HepG2 (cell line): Measurements from ENCODE around the gene PPP1CA. TPM values are rescaled to one million over a fixed set of nuclear protein-coding genes. Genes with fewer than 3 reads are reported as not detected.

Experiments used
- ATF1 ChIP-seq: IDR thresholded peaks from 2 replicates; pipeline ENCODE4 v1.6.1; 2016; ENCODE audit warnings: mild to moderate bottlenecking, control low read depth
- FOXC1 ChIP-seq: sonication (generic); formaldehyde crosslinking; IDR thresholded peaks from 2 replicates; pipeline ENCODE4 v1.8.0; 2022; ENCODE audit warnings: mild to moderate bottlenecking, missing genetic modification reagents, borderline replicate concordance
- MAF1 ChIP-seq: sonication (generic); formaldehyde crosslinking; IDR thresholded peaks from 2 replicates; pipeline ENCODE4 v1.5.0; 2020; ENCODE audit warnings: missing genetic modification reagents, borderline replicate concordance
- MYC ChIP-seq: sonication (generic); formaldehyde crosslinking; IDR thresholded peaks from 2 replicates; pipeline ENCODE4 v1.9.0; 2021; ENCODE audit warnings: missing genetic modification reagents, borderline replicate concordance
- NR3C1 ChIP-seq: sonication (generic); formaldehyde crosslinking; IDR thresholded peaks from 2 replicates; pipeline ENCODE4 v1.4.0; 2020; ENCODE audit warnings: missing genetic modification reagents
- ZFP90 ChIP-seq: sonication (generic); formaldehyde crosslinking; IDR thresholded peaks from 2 replicates; pipeline ENCODE4 v1.8.0; 2022; ENCODE audit warnings: missing genetic modification reagents, mild to moderate bottlenecking, inconsistent platforms, borderline replicate concordance
- ZNF142 ChIP-seq: sonication (generic); formaldehyde crosslinking; IDR thresholded peaks from 2 replicates; pipeline ENCODE4 v1.4.0; 2020; ENCODE audit warnings: missing genetic modification reagents
- ZNF33B ChIP-seq: sonication (generic); formaldehyde crosslinking; IDR thresholded peaks from 2 replicates; pipeline ENCODE4 v1.5.1; 2020; ENCODE audit warnings: mild to moderate bottlenecking, missing genetic modification reagents
- ZNF562 ChIP-seq: sonication (generic); formaldehyde crosslinking; IDR thresholded peaks from 2 replicates; pipeline ENCODE4 v1.8.0; 2022; ENCODE audit warnings: missing genetic modification reagents, borderline replicate concordance
- ZNF7 ChIP-seq: IDR thresholded peaks from 2 replicates; pipeline ENCODE4 v1.6.1; 2016; ENCODE audit warnings: missing biosample characterization, missing genetic modification reagents
- polyA plus RNA-seq, 8 experiments: library from polyadenylated mRNA; depleted of rRNA in 3 of 8; stranded (reverse) in 7 of 8; unstranded in 1 of 8; fragments of >200 nt; fragmentation: Illumina TruSeq in 4 of 8; extraction: Trizol in 4 of 8; gene quantifications; 2 replicates each; pipeline versions ENCODE4 v1.2.1 to v1.2.3, GENCODE V29; 2011 to 2016; ENCODE audit warnings: low read depth in 4 of 8, missing spikeins in 1 of 8, mixed read lengths in 1 of 8; ENCODE audit not compliant: insufficient read depth in 1 of 8
- total RNA-seq, 5 experiments: library from RNA; depleted of rRNA; stranded (reverse); fragments of >200 nt; fragmentation: Illumina TruSeq; extraction: Trizol; gene quantifications; 2 replicates each; pipeline ENCODE4 v1.2.3, GENCODE V29; 2016; ENCODE audit warnings: low read depth in 1 of 5

PPP1CA gene
- total and polyA plus RNA-seq, 2 of the 13 experiments (the other 11 are each of a cell fraction or from before 2014, with no cell fraction given): 149 to 170 TPM

GRCh38 chr11:67409261-67409666, 7.6 kb upstream of the PPP1CA start (continued):
- TF ChIP-seq ZFP90 (no peak), ZNF7 (CRISPR knock-in tag) (no peak), ZNF562 (CRISPR knock-in tag) (no peak), ZNF142 (no peak), ZNF33B (CRISPR knock-in tag) (no peak), MYC (CRISPR knock-in tag) (no peak), NR3C1 (no peak), MAF1 (CRISPR knock-in tag) (no peak), FOXC1 (CRISPR knock-in tag) (no peak), ATF1 (CRISPR knock-in tag) (no peak)
